Suprapubic skin (tissue), 4 donors: Measurements from ENCODE around the gene MLLT10.

ENCODE experiments used
- CTCF ChIP-seq, 2 donors: fragments of 200-600 bp in 1 of 2; fragments of 450-650 bp in 1 of 2; sonication (generic) in 1 of 2; IDR thresholded peaks; one replicate each; pipeline ENCODE4 v1.5.1; 2016 to 2019; ENCODE audit warnings: antibody characterized with exemption in 2 of 2, mild to moderate bottlenecking in 1 of 2, moderate library complexity in 1 of 2
- EP300 ChIP-seq: sonication (generic); formaldehyde crosslinking; IDR thresholded peaks from one replicate; pipeline ENCODE4 v1.6.1; 2017; ENCODE audit warnings: antibody characterized with exemption
- POLR2A ChIP-seq, 2 donors: fragments of 450-650 bp; IDR thresholded peaks; one replicate each; pipeline ENCODE4 v1.6.1; 2017; ENCODE audit warnings: antibody characterized with exemption in 2 of 2, mild to moderate bottlenecking in 2 of 2, moderate library complexity in 2 of 2
- POLR2AphosphoS5 ChIP-seq, 3 donors: sonication (generic); formaldehyde crosslinking; IDR thresholded peaks; one replicate each; pipeline ENCODE4 v1.6.1; 2017; ENCODE audit warnings: antibody characterized with exemption in 3 of 3

DNA sequence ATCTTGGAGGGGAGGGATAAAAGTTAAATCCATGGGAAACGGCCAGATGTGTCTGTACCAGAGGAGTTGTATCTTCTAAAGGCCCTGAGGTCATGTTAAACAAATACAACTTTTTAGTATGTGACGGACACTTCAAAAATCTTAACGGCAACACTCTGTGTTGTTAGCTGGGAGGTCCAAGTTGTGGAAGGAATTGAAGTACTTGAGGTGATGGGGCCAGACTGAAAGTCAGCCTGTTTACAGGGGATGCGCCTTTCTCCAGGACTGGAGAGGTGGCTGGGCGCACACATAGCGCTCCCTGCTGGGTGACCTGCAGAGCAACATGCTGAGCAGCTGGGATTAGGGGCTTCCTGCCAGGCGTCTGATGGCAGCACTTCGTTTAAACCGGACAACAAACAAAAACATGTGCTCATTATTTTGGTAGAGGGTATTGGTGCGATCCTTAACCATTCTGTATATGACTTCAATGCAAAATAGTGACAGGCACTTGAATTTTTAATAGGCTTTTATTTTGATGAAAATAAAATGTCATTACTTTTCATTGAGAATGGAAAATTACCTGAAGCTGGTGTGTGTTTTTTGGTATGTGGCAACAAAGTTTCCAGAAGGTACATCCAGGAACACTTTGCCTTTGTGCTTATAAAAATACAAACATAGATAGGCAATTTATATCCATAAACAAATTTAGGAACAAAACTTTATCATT is 198.2 kb downstream of the MLLT10 start:
- peak; percentile 27 to 64 for TF ChIP-seq CTCF (IDR thresholded peaks at IDR 0.05)
- no peak for TF ChIP-seq POLR2A (IDR thresholded peaks at IDR 0.05)
- TF ChIP-seq POLR2AphosphoS5 (IDR thresholded peaks at IDR 0.05), result no peak
- no peak for TF ChIP-seq EP300
